H1 (cell line): ENCODE results near the gene ACADM. TPM values are rescaled to one million over a fixed set of nuclear protein-coding genes. Genes with fewer than 3 reads are reported as not detected.
"Not testable (repeated sequence)": the region's sequence is repeated elsewhere in the genome, so short reads cannot be mapped to it uniquely, and the experiment has no call there.

Source experiments
- CTCF ChIA-PET: fragments of 300-600 bp; sonication (Branson Sonifier 250); formaldehyde crosslinking; loops from one replicate; lab custom pipeline; 2021; ENCODE audit not compliant: partially characterized antibody; lab: Charles Lee
- POLR2A ChIA-PET: fragments of 300-600 bp; sonication (Branson Sonifier 250); formaldehyde crosslinking; loops from one replicate; lab custom pipeline; 2021; ENCODE audit warnings: inconsistent platforms; ENCODE audit not compliant: partially characterized antibody; lab: Charles Lee
- DNase-seq, 2 experiments: peaks; one replicate each; pipeline versions ENCODE4 v3.0.0 to v3.0.0-alpha.2; 2010 to 2022; ENCODE audit warnings: low spot score in 2 of 2, low read depth in 1 of 2, mixed read lengths in 1 of 2
- FAIRE-seq: peaks from 2 replicates; lab custom pipeline; 2011; peaks lifted over from hg19 to GRCh38; lab: Jason Lieb, UNC
- H2AFZ ChIP-seq: 2 replicates; pipeline ENCODE4 v1.8.1; 2012; ENCODE audit warnings: low read length, inconsistent platforms
- H2AK5ac ChIP-seq: 2 replicates; pipeline ENCODE4 v1.6.1; 2013; ENCODE audit warnings: low read depth, low read length
- H2BK120ac ChIP-seq: replicated peaks from 2 replicates; pipeline ENCODE3; 2013; ENCODE audit warnings: low read depth, low read length, inconsistent platforms
- H2BK12ac ChIP-seq: 2 replicates; pipeline ENCODE4 v1.6.1; 2013; ENCODE audit warnings: low read depth, low read length
- H2BK15ac ChIP-seq: 2 replicates; pipeline ENCODE4 v1.6.1; 2013; ENCODE audit warnings: low read length
- H2BK20ac ChIP-seq: 2 replicates; pipeline ENCODE4 v1.6.1; 2013; ENCODE audit warnings: low read length
- H2BK5ac ChIP-seq: 2 replicates; pipeline ENCODE4 v1.6.1; 2013; ENCODE audit warnings: low read depth, low read length
- H3K14ac ChIP-seq: 2 replicates; pipeline ENCODE4 v1.6.1; 2013; ENCODE audit warnings: inconsistent platforms; ENCODE audit not compliant: insufficient read length
- H3K18ac ChIP-seq: 2 replicates; pipeline ENCODE4 v1.6.1; 2013; ENCODE audit warnings: low read length; ENCODE audit errors: extremely low read depth
- H3K23ac ChIP-seq: 2 replicates; pipeline ENCODE4 v1.6.1; 2013; ENCODE audit warnings: inconsistent platforms; ENCODE audit not compliant: insufficient read length
- H3K23me2 ChIP-seq: 2 replicates; pipeline ENCODE4 v1.6.1; 2013; ENCODE audit warnings: low read depth, low read length
- H3K27ac ChIP-seq: 2 replicates; pipeline ENCODE4 v1.6.1; 2011; ENCODE audit warnings: low read depth, low read length, inconsistent platforms
- H3K27me3 ChIP-seq, 4 experiments: replicated peaks in 1 of 4; 1 replicate in 1 of 4; 2 replicates in 3 of 4; pipeline versions ENCODE4 v1.6.1 to v1.8.1; 2011 to 2013; ENCODE audit warnings: low read length in 3 of 4, mild to moderate bottlenecking in 3 of 4, inconsistent platforms in 2 of 4, mixed read lengths in 2 of 4, moderate library complexity in 1 of 4; ENCODE audit not compliant: control insufficient read depth in 3 of 4, insufficient read depth in 3 of 4; ENCODE audit errors: extremely low read depth in 1 of 4
- H3K36me3 ChIP-seq, 4 experiments: 2 replicates each; pipeline versions ENCODE4 v1.6.1 to v1.8.1; 2011 to 2013; ENCODE audit warnings: mild to moderate bottlenecking in 4 of 4, low read length in 3 of 4, moderate library complexity in 2 of 4, control low read depth in 1 of 4, inconsistent platforms in 1 of 4; ENCODE audit not compliant: insufficient read depth in 4 of 4, control insufficient read depth in 2 of 4
- H3K4ac ChIP-seq: replicated peaks from 2 replicates; pipeline ENCODE3; 2013; ENCODE audit warnings: low read length, low read depth, mixed read lengths, inconsistent platforms; ENCODE audit not compliant: insufficient read length
- H3K4me1 ChIP-seq, 4 experiments: replicated peaks in 1 of 4; 1 replicate in 1 of 4; 2 replicates in 3 of 4; pipeline versions ENCODE4 v1.6.1 to v1.8.1; 2011 to 2013; ENCODE audit warnings: low read length in 3 of 4, inconsistent platforms in 2 of 4, mixed read lengths in 1 of 4; ENCODE audit not compliant: insufficient read depth in 4 of 4, control insufficient read depth in 3 of 4
- H3K4me2 ChIP-seq, 2 experiments: 2 replicates each; pipeline versions ENCODE4 v1.6.1 to v1.8.1; 2011 to 2013; ENCODE audit warnings: low read depth in 2 of 2, low read length in 2 of 2, control low read depth in 1 of 2, inconsistent platforms in 1 of 2, mild to moderate bottlenecking in 1 of 2; ENCODE audit not compliant: insufficient read depth in 1 of 2
- H3K4me3 ChIP-seq, 4 experiments: fragments of 200-600, 300-600 bp in 1 of 4; sonication (generic), shearing (Covaris generic), sonication (Bioruptor Twin) in 1 of 4; 2 replicates each; pipeline versions ENCODE4 v1.5.1 to v1.8.1; 2011 to 2016; ENCODE audit warnings: low read length in 4 of 4, low read depth in 3 of 4, control low read depth in 2 of 4, inconsistent platforms in 2 of 4, mild to moderate bottlenecking in 2 of 4, mixed read lengths in 1 of 4, moderate library complexity in 1 of 4; ENCODE audit not compliant: insufficient read depth in 2 of 4; ENCODE audit errors: extremely low read depth in 1 of 4
- H3K56ac ChIP-seq: replicated peaks from 2 replicates; pipeline ENCODE3; 2013; ENCODE audit warnings: low read depth, mild to moderate bottlenecking, mixed read lengths, low read length, inconsistent platforms; ENCODE audit not compliant: insufficient read length
- H3K79me1 ChIP-seq: 2 replicates; pipeline ENCODE4 v1.6.1; 2013; ENCODE audit warnings: low read depth, low read length, control low read depth
- H3K79me2 ChIP-seq, 2 experiments: 2 replicates each; pipeline versions ENCODE4 v1.6.1 to v1.8.1; 2012 to 2013; ENCODE audit warnings: low read length in 2 of 2, mild to moderate bottlenecking in 2 of 2, inconsistent platforms in 1 of 2; ENCODE audit not compliant: insufficient read depth in 2 of 2, control insufficient read depth in 1 of 2
- H3K9ac ChIP-seq, 4 experiments: replicated peaks in 1 of 4; 1 replicate in 1 of 4; 2 replicates in 3 of 4; pipeline versions ENCODE4 v1.6.1 to v1.8.1; 2011 to 2013; ENCODE audit warnings: low read depth in 3 of 4, low read length in 3 of 4, control low read depth in 2 of 4, mild to moderate bottlenecking in 2 of 4, moderate library complexity in 2 of 4, inconsistent platforms in 1 of 4; ENCODE audit errors: extremely low read depth in 1 of 4
- H3K9me3 ChIP-seq, 2 experiments: 2 replicates each; pipeline versions ENCODE4 v1.6.1 to v1.8.1; 2012 to 2013; ENCODE audit warnings: mild to moderate bottlenecking in 2 of 2, moderate library complexity in 2 of 2, control low read depth in 1 of 2, inconsistent platforms in 1 of 2, low read depth in 1 of 2, low read length in 1 of 2, mixed read lengths in 1 of 2; ENCODE audit not compliant: insufficient read depth in 2 of 2
- H4K20me1 ChIP-seq, 2 experiments: replicated peaks in 1 of 2; 2 replicates each; pipeline versions ENCODE3 to v1.8.1; 2011 to 2013; ENCODE audit warnings: inconsistent platforms in 2 of 2, low read length in 2 of 2, mild to moderate bottlenecking in 1 of 2; ENCODE audit not compliant: insufficient read depth in 2 of 2, control insufficient read depth in 1 of 2
- H4K5ac ChIP-seq: 2 replicates; pipeline ENCODE4 v1.6.1; 2013; ENCODE audit warnings: low read length, low read depth, mixed read lengths, inconsistent platforms; ENCODE audit not compliant: insufficient read length
- H4K8ac ChIP-seq: 2 replicates; pipeline ENCODE4 v1.8.0; 2013; ENCODE audit warnings: mild to moderate bottlenecking, moderate library complexity, low read length, inconsistent platforms; ENCODE audit not compliant: insufficient read depth; ENCODE audit errors: extremely low read depth
- H4K91ac ChIP-seq: replicated peaks from 2 replicates; pipeline ENCODE3; 2013; ENCODE audit warnings: low read length, mixed read lengths, inconsistent platforms; ENCODE audit not compliant: insufficient read length
- WGBS, 2 experiments: shearing (Covaris generic) in 1 of 2; methylation state at CpG; one replicate each; pipeline versions ENCODE4 v1.1.6 to v1.1.7; 2013 to 2015; ENCODE audit warnings: low lambda C conversion rate in 2 of 2, mixed read lengths in 2 of 2, inconsistent platforms in 1 of 2, low coverage in 1 of 2, missing lambda C conversion rate in 1 of 2; ENCODE audit not compliant: insufficient replicate concordance in 2 of 2, insufficient coverage in 1 of 2, insufficient read length in 1 of 2; ENCODE audit errors: extremely low coverage in 1 of 2, missing lambda C conversion rate in 1 of 2; 5-methylcytosine and 5-hydroxymethylcytosine counted together
- polyA plus RNA-seq, 7 experiments: library from polyadenylated mRNA; depleted of rRNA in 3 of 7; stranded (reverse) in 5 of 7; unstranded in 2 of 7; fragments of >200 nt in 5 of 7; fragments of 200-250 nt in 2 of 7; gene quantifications; 1 replicate in 5 of 7; 2 replicates in 1 of 7; 4 replicates in 1 of 7; pipeline versions ENCODE4 v1.2.1 to v1.2.3, GENCODE V29; 2011 to 2013; ENCODE audit warnings: missing spikeins in 2 of 7, mixed read lengths in 2 of 7
- total RNA-seq: library from RNA; stranded (reverse); fragmentation: NEBNext Ultra II Directional; extraction: Animal tissue kit (Norgen Biotek cat#: 25700); gene quantifications from 2 replicates; pipeline ENCODE4 v1.2.1, GENCODE V29; 2021

The ACADM gene
- total and polyA plus RNA-seq, 2 of the 8 experiments (the other 6 are each of a cell fraction or from before 2014, with no cell fraction given): 14.3 to 40.0 TPM

- H3K23ac ChIP-seq, H3K36me3 ChIP-seq, H2BK5ac ChIP-seq, H4K91ac ChIP-seq, H3K14ac ChIP-seq, H3K23me2 ChIP-seq, H3K4ac ChIP-seq, H2BK12ac ChIP-seq, H2BK120ac ChIP-seq, H2AFZ ChIP-seq, H3K79me1 ChIP-seq, H3K4me1 ChIP-seq, H3K9ac ChIP-seq, H4K5ac ChIP-seq, H3K27ac ChIP-seq, FAIRE-seq, H4K8ac ChIP-seq, H3K56ac ChIP-seq, H2AK5ac ChIP-seq, H2BK20ac ChIP-seq, CTCF ChIA-PET, H3K9me3 ChIP-seq, H3K18ac ChIP-seq, H3K27me3 ChIP-seq, H2BK15ac ChIP-seq, H4K20me1 ChIP-seq, H3K79me2 ChIP-seq: not testable (repeated sequence)
- WGBS, 2 experiments: 66% methylated on average over 10 of the region's 10 CpGs; no CpG with 5 or more reads in 1 of the 2 experiments
- Histone ChIP-seq H3K4me2 (peak overlapping the region in 1 of 2 experiments; percentile 13; a peak in 1 of 4 replicates), H3K4me3 (peak overlapping the region in 2 of 4 experiments; percentile 31 to 45; a peak in 4 of 8 replicates)
- POLR2A ChIA-PET: interaction anchor here (0.7 to 1.3 kb wide), 5 partner anchors 40 to 118 kb away, joined by 3 to 8 read pairs (median 4); no protein-coding TSS in a partner anchor
- DNase-seq: peak in 1 of 2 experiments; percentile 82
Measured at GRCh38 chr1:75677964-75678363, 46.5 kb upstream of the ACADM start.
